ENCODE data around the gene PROM1. TPM values are rescaled to one million over a fixed set of nuclear protein-coding genes. Genes with fewer than 3 reads are reported as not detected.

The PROM1 gene
- polyA plus RNA-seq, 2 of the 4 experiments (the other 2 are of a cell fraction), result 0.03 to 0.14 TPM

- ChIA-PET POLR2A (no interaction called here), CTCF (interaction anchor here (0.8 to 1.7 kb wide), 4 partner anchors 63 to 245 kb away, joined by 3 to 6 read pairs (median 4); no protein-coding TSS in a partner anchor)
- H3K27ac ChIP-seq, result no peak overlapping the region
- H3K4me3 ChIP-seq, result no peak overlapping the region
- no peaks in the 10 kb centered on the region for H3K9me3 ChIP-seq
- DNase-seq (ENCODE audit: low read depth in 1 of 2, low spot score in 1 of 2) (no peak), FAIRE-seq (no peak), ATAC-seq (no peak)
- H3K4me1 ChIP-seq, result no peaks in the 10 kb centered on the region
- 25% methylated on average over 3 of the region's 3 CpGs for WGBS (ENCODE audit: missing lambda C conversion rate)
- H3K4me2 ChIP-seq, result no peak overlapping the region
- no peak for TF ChIP-seq TP53 (CRISPR knock-in tag; IDR thresholded peaks at IDR 0.05)
- no peak for TF ChIP-seq EHF (CRISPR knock-in tag; IDR thresholded peaks at IDR 0.05)
- TF ChIP-seq EHMT2 (IDR thresholded peaks at IDR 0.05; ENCODE audit: low read depth), result no peak
- TF ChIP-seq FOXS1 (CRISPR knock-in tag; IDR thresholded peaks at IDR 0.05), result no peak
- no peak for TF ChIP-seq FOSL2 (IDR thresholded peaks at IDR 0.05)
- no peak for TF ChIP-seq FOSL2 (CRISPR knock-in tag; IDR thresholded peaks at IDR 0.05)
- no peak for TF ChIP-seq E2F6 (IDR thresholded peaks at IDR 0.05; ENCODE audit: borderline replicate concordance, low read depth)
- TF ChIP-seq CTCF (IDR thresholded peaks at IDR 0.05), result no peak
- TF ChIP-seq RCOR1 (IDR thresholded peaks at IDR 0.05; ENCODE audit: low read depth, low read length), result no peak
- TF ChIP-seq POLR2A (IDR thresholded peaks at IDR 0.05; ENCODE audit: low read length), result no peak
- TF ChIP-seq ZC3H11A (IDR thresholded peaks at IDR 0.05), result no peak
- no peak for TF ChIP-seq JUN (IDR thresholded peaks at IDR 0.05)
- TF ChIP-seq ZSCAN20 (CRISPR knock-in tag; IDR thresholded peaks at IDR 0.05), result no peak
- TF ChIP-seq RAD21 (conservative IDR thresholded peaks at IDR 0.05 in 1 of 2, IDR thresholded peaks at IDR 0.05 in 1 of 2), result no peak
- no peak for TF ChIP-seq POLR2AphosphoS2 (conservative IDR thresholded peaks at IDR 0.05; ENCODE audit: low read length)
- TF ChIP-seq ATOH8 (CRISPR knock-in tag; IDR thresholded peaks at IDR 0.05; ENCODE audit: low read depth), result no peak
- no peak for TF ChIP-seq USF2 (IDR thresholded peaks at IDR 0.05)
- TF ChIP-seq HEYL (CRISPR knock-in tag; IDR thresholded peaks at IDR 0.05), result no peak
- no peak for TF ChIP-seq RARB (CRISPR knock-in tag; IDR thresholded peaks at IDR 0.05)
- TF ChIP-seq HES2 (IDR thresholded peaks at IDR 0.05), result no peak
- no peak for TF ChIP-seq CBX8 (IDR thresholded peaks at IDR 0.05)
Measured at GRCh38 chr4:16019649-16020048, 64.2 kb downstream of the PROM1 start.

GRCh38 chr4:16018841-16019240 lies 65.0 kb downstream of the PROM1 start:
- no peak overlapping the region for H3K4me2 ChIP-seq
- DNase-seq (ENCODE audit: low read depth in 1 of 2, low spot score in 1 of 2) (no peak), ATAC-seq (no peak), FAIRE-seq (no peak)
- TF ChIP-seq RCOR1 (IDR thresholded peaks at IDR 0.05; ENCODE audit: low read depth, low read length) (no peak), ESRRA (IDR thresholded peaks at IDR 0.05; ENCODE audit: borderline replicate concordance, low read length) (no peak), NFE2L2 (conservative IDR thresholded peaks at IDR 0.05; ENCODE audit: low read length) (no peak), HEYL (CRISPR knock-in tag; IDR thresholded peaks at IDR 0.05) (no peak), SREBF2 (IDR thresholded peaks at IDR 0.05) (no peak), FOXS1 (CRISPR knock-in tag; IDR thresholded peaks at IDR 0.05) (no peak), ZFP36 (IDR thresholded peaks at IDR 0.05; ENCODE audit: borderline replicate concordance, partially characterized antibody) (no peak), NPAS2 (CRISPR knock-in tag; IDR thresholded peaks at IDR 0.05; ENCODE audit: borderline replicate concordance) (no peak), TP53 (CRISPR knock-in tag; IDR thresholded peaks at IDR 0.05) (no peak), RARB (CRISPR knock-in tag; IDR thresholded peaks at IDR 0.05) (no peak), TFCP2L1 (CRISPR knock-in tag; IDR thresholded peaks at IDR 0.05) (no peak), EP300 (IDR thresholded peaks at IDR 0.05) (no peak)
- no peaks in the 10 kb centered on the region for H3K9me3 ChIP-seq
- no peaks in the 10 kb centered on the region for H3K4me1 ChIP-seq
- POLR2A ChIA-PET, result no interaction called here
- H3K27ac ChIP-seq, result no peak overlapping the region
- CTCF ChIA-PET, result interaction anchor here (0.5 to 1.5 kb wide), 3 partner anchors 62 to 140 kb away, joined by 3 to 4 read pairs (median 3); no protein-coding TSS in a partner anchor
- H3K4me3 ChIP-seq, result no peak overlapping the region
- 26% methylated on average over 4 of the region's 4 CpGs for WGBS (ENCODE audit: missing lambda C conversion rate)
